Thoracic aorta (tissue), 2 donors: ENCODE results near the gene DAGLB. TPM values are rescaled to one million over a fixed set of nuclear protein-coding genes. Genes with fewer than 3 reads are reported as not detected.
"Not testable (repeated sequence)": the region's sequence is repeated elsewhere in the genome, so short reads cannot be mapped to it uniquely, and the experiment has no call there.

ENCODE experiments used
- ATAC-seq: fragments of 150-250 bp; one replicate; pipeline ENCODE4 v1.8.0; 2017; ENCODE audit warnings: low read depth; ENCODE audit not compliant: insufficient number of reproducible peaks, low FRiP score
- DNase-seq: peaks from one replicate; pipeline ENCODE4 v3.0.0-alpha.2; 2020; ENCODE audit warnings: low spot score
- H3K27ac ChIP-seq, 2 donors: fragments of 200-600 bp; sonication (generic); 1 replicate in 1 of 2; 2 replicates in 1 of 2; pipeline ENCODE4 v1.5.1; 2016; ENCODE audit warnings: mild to moderate bottlenecking in 2 of 2, moderate library complexity in 2 of 2
- H3K27me3 ChIP-seq: fragments of 200-600 bp; sonication (generic); replicated peaks from 2 replicates; pipeline ENCODE4 v1.6.0; 2016; ENCODE audit warnings: mild to moderate bottlenecking; ENCODE audit not compliant: insufficient read depth
- H3K36me3 ChIP-seq: fragments of 200-600 bp; sonication (generic); one replicate; pipeline ENCODE4 v1.5.1; 2016
- H3K4me1 ChIP-seq, 2 donors: fragments of 200-600 bp; sonication (generic); 1 replicate in 1 of 2; 2 replicates in 1 of 2; pipeline versions ENCODE4 v1.5.1 to v1.6.0; 2016; ENCODE audit warnings: low read depth in 2 of 2, mild to moderate bottlenecking in 1 of 2; ENCODE audit not compliant: control insufficient read depth in 1 of 2
- H3K4me3 ChIP-seq: fragments of 200-600 bp; sonication (generic); 2 replicates; pipeline ENCODE4 v1.5.1; 2016; ENCODE audit warnings: mild to moderate bottlenecking
- H3K9me3 ChIP-seq: fragments of 200-600 bp; sonication (generic); 2 replicates; pipeline ENCODE4 v1.5.1; 2016
- total RNA-seq, 2 donors: library from RNA; depleted of rRNA; stranded (reverse); fragments of >200 nt; gene quantifications; one replicate each; pipeline versions ENCODE4 v1.1.0 to v1.2.3, GENCODE V29; 2016
- TF ChIP-seq, protein P1 (sequence below): fragments of 200-600 bp; sonication (generic); IDR thresholded peaks from one replicate; pipeline ENCODE4 v1.5.1; 2019; ENCODE audit warnings: antibody characterized with exemption

The DAGLB gene
- total RNA-seq, 2 donors from 2014 or later = 16.5 to 28.6 TPM

DNA sequence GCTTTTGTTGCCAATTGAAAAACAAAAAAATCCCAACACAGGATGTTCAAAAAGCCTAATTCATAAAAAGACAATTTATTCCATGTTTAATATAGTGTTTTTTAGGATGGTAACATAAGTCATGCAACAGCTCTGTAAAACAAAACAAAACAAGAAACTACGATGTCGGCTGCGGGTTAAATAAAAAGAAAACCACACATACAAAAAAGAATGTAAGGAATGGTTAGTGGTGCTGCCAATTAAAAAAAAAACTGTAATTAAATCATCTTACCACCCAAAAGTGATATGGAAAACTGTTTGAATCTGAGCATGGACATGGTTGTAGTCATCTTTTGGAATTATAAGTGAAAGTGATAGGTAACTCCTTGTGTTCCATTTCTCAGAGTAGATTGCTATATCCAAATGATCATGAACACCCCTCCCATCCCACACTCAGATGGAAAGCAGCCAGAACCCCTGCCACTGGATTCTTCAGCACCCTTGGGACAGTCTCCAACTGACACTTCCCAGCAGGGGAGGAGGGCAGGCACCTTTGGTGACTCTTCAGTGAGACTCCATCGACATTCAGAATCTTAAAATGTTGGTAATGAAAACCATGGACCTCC is 14.3 kb upstream of the DAGLB start:
- H3K36me3 ChIP-seq = peaks cover 36% of the 10 kb centered on the region
- H3K4me3 ChIP-seq = no peak overlapping the region
- H3K4me1 ChIP-seq = no peaks in the 10 kb centered on the region
- H3K27me3 ChIP-seq = no peaks in the 10 kb centered on the region
- TF ChIP-seq, protein P1, sequence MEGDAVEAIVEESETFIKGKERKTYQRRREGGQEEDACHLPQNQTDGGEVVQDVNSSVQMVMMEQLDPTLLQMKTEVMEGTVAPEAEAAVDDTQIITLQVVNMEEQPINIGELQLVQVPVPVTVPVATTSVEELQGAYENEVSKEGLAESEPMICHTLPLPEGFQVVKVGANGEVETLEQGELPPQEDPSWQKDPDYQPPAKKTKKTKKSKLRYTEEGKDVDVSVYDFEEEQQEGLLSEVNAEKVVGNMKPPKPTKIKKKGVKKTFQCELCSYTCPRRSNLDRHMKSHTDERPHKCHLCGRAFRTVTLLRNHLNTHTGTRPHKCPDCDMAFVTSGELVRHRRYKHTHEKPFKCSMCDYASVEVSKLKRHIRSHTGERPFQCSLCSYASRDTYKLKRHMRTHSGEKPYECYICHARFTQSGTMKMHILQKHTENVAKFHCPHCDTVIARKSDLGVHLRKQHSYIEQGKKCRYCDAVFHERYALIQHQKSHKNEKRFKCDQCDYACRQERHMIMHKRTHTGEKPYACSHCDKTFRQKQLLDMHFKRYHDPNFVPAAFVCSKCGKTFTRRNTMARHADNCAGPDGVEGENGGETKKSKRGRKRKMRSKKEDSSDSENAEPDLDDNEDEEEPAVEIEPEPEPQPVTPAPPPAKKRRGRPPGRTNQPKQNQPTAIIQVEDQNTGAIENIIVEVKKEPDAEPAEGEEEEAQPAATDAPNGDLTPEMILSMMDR = no peak
- DNase-seq (no peak), ATAC-seq (no peak)
- H3K9me3 ChIP-seq = no peaks in the 10 kb centered on the region
- H3K27ac ChIP-seq = no peak overlapping the region

- DNase-seq (no peak), ATAC-seq (no peak)
- Histone ChIP-seq H3K27me3 (no peaks in the 10 kb centered on the region), H3K9me3 (no peaks in the 10 kb centered on the region), H3K4me3 (no peak overlapping the region), H3K4me1 (no peaks in the 10 kb centered on the region), H3K27ac (no peak overlapping the region), H3K36me3 (peaks cover 30% of the 10 kb centered on the region)
- TF ChIP-seq, protein P1 = no peak
Measured at GRCh38 chr7:6460990-6461584, 13.3 kb upstream of the DAGLB start.

- Histone ChIP-seq H3K4me1 (no peaks in the 10 kb centered on the region), H3K4me3 (no peak overlapping the region), H3K27ac (no peak overlapping the region), H3K9me3 (no peaks in the 10 kb centered on the region), H3K27me3 (no peaks in the 10 kb centered on the region), H3K36me3 (peaks cover 24% of the 10 kb centered on the region)
- DNase-seq (no peak), ATAC-seq (no peak)
- TF ChIP-seq, protein P1 = no peak
Measured at GRCh38 chr7:6460303-6460702, 12.5 kb upstream of the DAGLB start.

DNA sequence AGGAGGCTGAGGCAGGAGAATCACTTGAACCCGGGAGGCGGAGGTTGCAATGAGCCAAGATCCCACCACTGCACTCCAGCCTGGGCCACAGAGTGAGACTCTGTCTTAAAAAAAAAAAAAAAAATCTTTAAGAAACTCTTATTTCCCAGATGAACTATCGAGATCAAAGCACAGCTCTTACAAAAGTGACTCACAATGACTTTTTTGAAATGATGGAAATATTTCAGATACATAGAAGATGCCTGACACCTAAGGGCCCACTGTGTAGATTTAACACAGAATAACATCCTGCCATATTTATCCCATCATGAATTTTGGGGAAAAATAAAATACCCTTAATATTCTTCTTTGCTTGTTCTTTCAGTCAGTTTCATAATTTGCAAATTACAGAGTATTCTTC is 10.9 kb upstream of the DAGLB start:
- not testable (repeated sequence) for H3K9me3 ChIP-seq, H3K27me3 ChIP-seq, H3K27ac ChIP-seq, H3K4me1 ChIP-seq, ATAC-seq, DNase-seq, H3K4me3 ChIP-seq
- H3K36me3 ChIP-seq = peaks cover 14% of the 10 kb centered on the region

GRCh38 chr7:6453734-6454133 is 6.0 kb upstream of the DAGLB start:
- no peak for ATAC-seq
- TF ChIP-seq, protein P1 = no peak
- Histone ChIP-seq H3K9me3 (no peaks in the 10 kb centered on the region), H3K4me1 (no peaks in the 10 kb centered on the region), H3K36me3 (no peaks in the 10 kb centered on the region), H3K27me3 (no peaks in the 10 kb centered on the region), H3K4me3 (no peak overlapping the region), H3K27ac (no peak overlapping the region)
- no peak for DNase-seq

DNA sequence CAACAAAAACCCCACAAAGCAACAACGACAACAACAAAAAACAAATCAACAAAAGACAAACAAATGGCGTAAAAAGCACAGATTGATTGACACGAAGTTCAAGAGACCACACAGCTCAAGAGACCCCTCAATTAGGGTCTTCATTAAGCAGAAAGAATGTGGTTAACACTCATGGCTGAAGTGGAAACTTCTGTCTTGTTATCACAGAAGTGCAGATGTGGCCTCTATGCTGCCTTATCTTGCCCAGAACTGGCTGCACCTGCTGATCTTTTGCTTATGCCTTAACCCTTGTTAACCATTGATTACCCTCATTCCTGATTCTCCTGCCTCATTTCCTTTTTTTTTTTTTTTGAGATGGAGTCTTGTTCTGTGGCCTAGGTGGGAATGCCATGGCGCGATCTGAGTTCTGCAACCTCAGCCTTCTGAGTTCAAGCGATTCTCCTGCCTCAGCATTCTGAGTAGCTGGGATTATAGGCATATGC is 3.5 kb upstream of the DAGLB start:
- ATAC-seq (no peak), DNase-seq (no peak)
- H3K27ac ChIP-seq = no peak overlapping the region
- peaks cover 3 to 8% of the 10 kb centered on the region in 2 donors for H3K4me1 ChIP-seq
- H3K36me3 ChIP-seq = no peaks in the 10 kb centered on the region
- no peaks in the 10 kb centered on the region for H3K9me3 ChIP-seq
- no peaks in the 10 kb centered on the region for H3K27me3 ChIP-seq
- TF ChIP-seq, protein P1 = no peak
- H3K4me3 ChIP-seq = no peak overlapping the region

GRCh38 chr7:6450591-6450990 is 2.8 kb upstream of the DAGLB start:
- H3K4me3 ChIP-seq, DNase-seq, H3K27ac ChIP-seq, H3K36me3 ChIP-seq, H3K9me3 ChIP-seq, H3K27me3 ChIP-seq, H3K4me1 ChIP-seq, ATAC-seq: not testable (repeated sequence)

- not testable (repeated sequence) for ATAC-seq, H3K36me3 ChIP-seq, H3K4me1 ChIP-seq, H3K9me3 ChIP-seq, DNase-seq, H3K27me3 ChIP-seq, H3K4me3 ChIP-seq, H3K27ac ChIP-seq
Measured at GRCh38 chr7:6449884-6450283, 2.1 kb upstream of the DAGLB start.
